MV-4-11 (cell line): Measurements from ENCODE around the gene NCBP1.
A peak's percentile ranks its signal among the peaks of the same experiment; 100 is the strongest.

ENCODE experiments used
- DNase-seq: peaks from one replicate; lab custom pipeline; 2025; lab: John Stamatoyannopoulos, UW

Gene NCBP1

GRCh38 chr9:97711223-97711626 lies 77.6 kb downstream of the NCBP1 start:
- no peak for DNase-seq

DNA sequence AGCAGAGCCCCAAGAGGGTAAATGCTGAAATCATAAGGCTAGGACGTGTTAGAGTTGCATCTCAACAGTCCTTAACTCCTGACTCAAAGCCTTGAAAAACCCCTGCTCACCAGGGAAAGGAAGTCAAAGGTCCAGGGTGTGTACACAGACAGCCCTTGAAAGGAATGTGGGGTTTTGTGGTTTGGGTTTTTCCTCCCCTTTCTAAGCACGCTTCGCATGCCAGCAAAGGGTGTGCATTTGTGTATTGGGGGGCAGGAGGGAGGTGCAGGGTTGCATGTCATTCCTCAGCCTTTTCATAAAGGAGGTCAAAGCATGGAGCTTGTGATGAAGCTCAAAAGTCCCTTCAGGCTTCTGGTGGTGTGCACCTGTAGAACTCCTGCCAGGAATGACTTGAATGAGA lies 80.8 kb downstream of the NCBP1 start:
- DNase-seq = peak; percentile 9

DNA sequence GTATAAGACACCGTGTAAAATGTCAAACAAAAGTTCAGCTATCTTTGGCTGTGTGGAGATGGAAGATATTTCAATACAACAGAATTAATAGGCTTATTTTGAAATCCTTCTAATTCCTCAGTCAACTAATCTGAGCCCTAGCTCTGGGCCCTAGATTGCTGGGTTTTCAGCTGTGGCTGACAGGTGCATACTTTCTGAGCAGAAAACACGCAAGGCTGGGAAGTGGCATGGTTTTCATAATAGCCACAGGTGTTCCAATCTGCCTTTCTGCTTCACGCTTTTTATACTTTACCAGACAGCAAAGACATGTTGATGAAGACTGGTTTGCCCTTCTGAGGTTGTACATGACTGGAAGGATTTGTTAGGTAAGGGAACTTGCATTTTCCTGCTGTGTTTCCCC lies 84.2 kb downstream of the NCBP1 start:
- no peak for DNase-seq

GRCh38 chr9:97721396-97721795 lies 87.8 kb downstream of the NCBP1 start:
- DNase-seq = no peak

DNA sequence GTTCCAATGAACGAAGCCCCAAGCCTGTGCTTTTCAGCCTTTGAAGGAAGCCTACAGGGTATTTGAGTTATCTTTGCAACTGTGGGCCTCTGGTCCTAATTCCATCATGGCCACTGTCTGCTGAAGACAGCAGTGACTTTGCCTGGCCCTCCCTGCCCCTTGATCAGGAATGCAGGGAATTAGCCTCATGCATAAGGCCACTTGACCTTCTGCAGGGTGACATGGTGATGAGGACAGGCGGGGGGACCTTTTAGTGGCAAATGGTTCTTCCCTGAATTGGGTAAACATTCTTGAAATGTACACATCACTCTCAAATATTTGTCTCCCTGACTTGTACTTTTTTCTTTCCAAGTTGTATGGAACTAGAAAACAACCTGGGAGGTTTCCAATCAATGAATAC lies 88.7 kb downstream of the NCBP1 start:
- no peak for DNase-seq
